ENCODE results near the gene ERCC3.

Gene ERCC3

DNA sequence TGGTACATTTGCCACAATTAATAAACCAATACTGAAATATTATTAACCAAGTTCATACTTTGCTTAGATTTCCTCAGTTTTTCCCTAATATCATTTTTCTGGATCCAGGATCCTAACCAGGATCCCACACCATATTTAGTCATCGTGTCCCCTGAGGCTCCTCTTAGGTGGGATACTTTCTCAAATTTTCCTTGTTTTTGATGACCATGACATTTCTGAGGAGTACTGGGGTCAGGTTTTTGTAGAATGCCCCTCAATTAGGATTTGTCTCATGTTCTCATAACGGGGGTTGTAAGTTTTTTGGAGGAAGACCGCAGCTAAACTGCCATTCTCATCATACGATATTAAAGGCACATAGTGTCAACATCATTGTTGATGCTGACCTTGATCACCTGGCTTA is 15.5 kb upstream of the ERCC3 start:
- Mint-ChIP-seq H3K36me3 (peaks cover 29% of the 10 kb centered on the region), H3K4me3 (no peak overlapping the region), H3K27me3 (no peaks in the 10 kb centered on the region), H3K27ac (no peak overlapping the region), H3K4me1 (peaks cover 19% of the 10 kb centered on the region), H3K9me3 (no peaks in the 10 kb centered on the region)
- ATAC-seq (ENCODE audit: low read depth) (no peak), DNase-seq (ENCODE audit: low spot score in 2 of 2) (no peak)

DNA sequence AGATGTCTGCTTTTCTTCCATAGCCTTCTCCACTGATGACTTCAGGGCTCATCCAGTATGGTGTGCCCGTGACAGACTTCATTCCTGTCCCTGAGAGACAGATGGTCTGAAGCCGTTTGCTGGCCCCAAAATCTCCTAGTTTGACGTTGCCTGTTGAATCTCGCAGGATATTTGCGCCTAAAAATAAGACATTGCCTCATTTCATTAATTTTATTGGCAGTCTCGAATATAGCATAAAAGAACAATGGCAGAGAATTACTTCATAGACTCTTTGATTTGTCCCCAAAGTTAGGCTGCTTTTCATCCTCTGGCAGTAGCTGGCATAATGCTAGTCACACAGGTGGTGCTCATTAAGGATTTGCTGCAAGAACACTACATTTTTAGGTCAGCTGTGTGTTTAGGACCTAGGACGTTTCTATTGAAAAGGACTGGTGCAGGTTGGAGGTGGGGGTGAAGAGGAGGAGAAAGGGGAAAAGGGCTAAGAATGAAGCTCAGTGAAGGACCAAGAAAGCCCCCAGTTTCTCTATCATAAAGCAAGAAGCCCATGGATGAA is 14.7 kb upstream of the ERCC3 start:
- ATAC-seq (ENCODE audit: low read depth) (no peak), DNase-seq (ENCODE audit: low spot score in 2 of 2) (no peak)
- Mint-ChIP-seq H3K4me1 (peaks cover 14% of the 10 kb centered on the region), H3K36me3 (peaks cover 25% of the 10 kb centered on the region), H3K4me3 (no peak overlapping the region), H3K9me3 (no peaks in the 10 kb centered on the region), H3K27ac (peak overlapping the region; percentile 41), H3K27me3 (no peaks in the 10 kb centered on the region)

- no peak overlapping the region for H3K4me3 Mint-ChIP-seq
- ATAC-seq (ENCODE audit: low read depth) (peak; percentile 52), DNase-seq (ENCODE audit: low spot score in 2 of 2) (no peak)
- peaks cover 22% of the 10 kb centered on the region for H3K36me3 Mint-ChIP-seq
- peak overlapping the region; percentile 87 for H3K27ac Mint-ChIP-seq
- no peaks in the 10 kb centered on the region for H3K9me3 Mint-ChIP-seq
- no peaks in the 10 kb centered on the region for H3K27me3 Mint-ChIP-seq
- H3K4me1 Mint-ChIP-seq: peaks cover 8% of the 10 kb centered on the region
Observed at GRCh38 chr2:127305990-127306585, 12.1 kb upstream of the ERCC3 start.

- no peak for ATAC-seq (ENCODE audit: low read depth)
- Mint-ChIP-seq H3K9me3 (no peaks in the 10 kb centered on the region), H3K36me3 (peaks cover 9% of the 10 kb centered on the region), H3K4me3 (no peak overlapping the region), H3K4me1 (peaks cover 8% of the 10 kb centered on the region), H3K27me3 (no peaks in the 10 kb centered on the region), H3K27ac (no peak overlapping the region)
- DNase-seq (ENCODE audit: low spot score in 2 of 2): no peak
Observed at GRCh38 chr2:127302168-127302567, 8.2 kb upstream of the ERCC3 start.

- peak overlapping the region; percentile 99 for H3K4me3 Mint-ChIP-seq
- H3K9me3 Mint-ChIP-seq: no peaks in the 10 kb centered on the region
- H3K36me3 Mint-ChIP-seq: peaks cover 16% of the 10 kb centered on the region
- peak overlapping the region; percentile 95 for H3K27ac Mint-ChIP-seq
- DNase-seq (ENCODE audit: low spot score in 2 of 2) (no peak), ATAC-seq (ENCODE audit: low read depth) (no peak)
- peaks cover 21% of the 10 kb centered on the region for H3K4me1 Mint-ChIP-seq
- no peaks in the 10 kb centered on the region for H3K27me3 Mint-ChIP-seq
Observed at GRCh38 chr2:127293386-127293747, 577 bp downstream of the ERCC3 start.

DNA sequence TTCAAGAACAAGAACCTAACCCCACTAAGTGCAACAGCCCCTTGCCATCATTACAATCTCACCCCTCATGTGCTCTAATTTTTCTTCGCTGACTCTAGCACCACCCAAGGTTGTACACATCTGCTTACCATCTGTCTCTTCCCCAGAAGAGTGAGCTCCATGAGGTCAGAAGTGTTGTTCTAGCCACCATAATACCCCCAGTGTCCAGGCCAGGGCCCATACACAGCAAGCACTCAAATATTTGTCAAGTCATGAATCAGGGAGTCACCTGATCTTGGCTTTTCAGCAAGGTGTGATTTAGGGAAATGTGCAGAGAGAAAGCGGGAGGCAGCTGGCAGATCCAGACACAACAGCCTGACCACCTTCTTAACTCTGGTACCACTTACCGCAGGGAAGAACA is 5.7 kb downstream of the ERCC3 start:
- DNase-seq (ENCODE audit: low spot score in 2 of 2) (no peak), ATAC-seq (ENCODE audit: low read depth) (no peak)
- no peak overlapping the region for H3K27ac Mint-ChIP-seq
- peaks cover 15% of the 10 kb centered on the region for H3K4me1 Mint-ChIP-seq
- peaks cover 50% of the 10 kb centered on the region for H3K36me3 Mint-ChIP-seq
- H3K9me3 Mint-ChIP-seq: peaks cover 5% of the 10 kb centered on the region
- H3K27me3 Mint-ChIP-seq: no peaks in the 10 kb centered on the region
- H3K4me3 Mint-ChIP-seq: no peak overlapping the region

DNA sequence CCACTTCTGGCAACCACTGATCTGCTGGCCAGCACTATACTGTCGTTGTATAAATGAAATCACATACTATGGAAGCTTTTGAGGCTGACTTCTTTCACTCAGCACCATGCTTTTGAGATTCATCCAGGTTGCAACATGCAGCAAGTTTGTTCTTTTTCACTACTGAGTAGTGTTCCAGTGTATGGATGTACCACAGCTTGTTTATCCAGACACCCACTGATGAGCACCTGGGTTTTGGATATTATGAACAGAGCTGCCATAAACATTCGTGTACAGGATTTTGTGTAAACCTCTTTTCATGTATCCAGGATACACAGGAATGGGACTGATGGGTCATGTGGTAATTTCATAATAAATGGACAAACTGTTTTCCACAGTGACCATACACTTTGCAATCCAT is 10.7 kb downstream of the ERCC3 start:
- peaks cover 5% of the 10 kb centered on the region for H3K9me3 Mint-ChIP-seq
- no peak overlapping the region for H3K4me3 Mint-ChIP-seq
- H3K4me1 Mint-ChIP-seq: peaks cover 12% of the 10 kb centered on the region
- no peak overlapping the region for H3K27ac Mint-ChIP-seq
- ATAC-seq (ENCODE audit: low read depth): no peak
- H3K27me3 Mint-ChIP-seq: no peaks in the 10 kb centered on the region
- DNase-seq (ENCODE audit: low spot score in 2 of 2): no peak
- H3K36me3 Mint-ChIP-seq: peaks cover 60% of the 10 kb centered on the region

GRCh38 chr2:127280693-127281092 is 13.3 kb downstream of the ERCC3 start:
- Mint-ChIP-seq H3K36me3 (peaks cover 56% of the 10 kb centered on the region), H3K27me3 (no peaks in the 10 kb centered on the region), H3K27ac (no peak overlapping the region), H3K9me3 (peaks cover 5% of the 10 kb centered on the region), H3K4me1 (peaks cover 12% of the 10 kb centered on the region), H3K4me3 (no peak overlapping the region)
- no peak for DNase-seq (ENCODE audit: low spot score in 2 of 2)
- no peak for ATAC-seq (ENCODE audit: low read depth)

DNA sequence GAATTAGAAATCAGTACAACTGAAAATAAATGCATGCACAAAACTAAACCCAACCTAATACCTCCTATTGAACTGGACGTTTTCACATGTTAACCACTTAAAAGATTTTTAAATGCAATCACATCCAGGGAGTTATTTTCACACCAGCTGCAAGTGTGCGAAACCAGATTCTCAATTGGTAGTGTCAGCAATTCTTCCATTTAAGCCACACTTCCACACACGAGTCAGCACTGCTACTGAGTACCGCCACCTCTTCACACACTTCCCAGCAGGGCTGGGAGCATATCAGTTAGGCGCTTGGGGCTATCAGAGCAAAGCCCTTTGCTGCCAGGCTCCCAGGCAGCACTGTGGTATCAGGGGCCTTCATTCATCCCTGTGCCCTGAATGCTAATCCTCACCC is 14.2 kb downstream of the ERCC3 start:
- DNase-seq (ENCODE audit: low spot score in 2 of 2): no peak
- Mint-ChIP-seq H3K36me3 (peaks cover 58% of the 10 kb centered on the region), H3K4me1 (peaks cover 12% of the 10 kb centered on the region), H3K9me3 (peaks cover 5% of the 10 kb centered on the region), H3K27me3 (no peaks in the 10 kb centered on the region), H3K27ac (no peak overlapping the region), H3K4me3 (no peak overlapping the region)
- ATAC-seq (ENCODE audit: low read depth): no peak

- no peak for ATAC-seq (ENCODE audit: low read depth)
- H3K36me3 Mint-ChIP-seq: peaks cover 53% of the 10 kb centered on the region
- H3K4me3 Mint-ChIP-seq: no peak overlapping the region
- H3K9me3 Mint-ChIP-seq: peaks cover 1% of the 10 kb centered on the region
- H3K27ac Mint-ChIP-seq: peak overlapping the region; percentile 39
- H3K27me3 Mint-ChIP-seq: no peaks in the 10 kb centered on the region
- no peak for DNase-seq (ENCODE audit: low spot score in 2 of 2)
- H3K4me1 Mint-ChIP-seq: peaks cover 9% of the 10 kb centered on the region
Observed at GRCh38 chr2:127278959-127279358, 15.0 kb downstream of the ERCC3 start.

DNA sequence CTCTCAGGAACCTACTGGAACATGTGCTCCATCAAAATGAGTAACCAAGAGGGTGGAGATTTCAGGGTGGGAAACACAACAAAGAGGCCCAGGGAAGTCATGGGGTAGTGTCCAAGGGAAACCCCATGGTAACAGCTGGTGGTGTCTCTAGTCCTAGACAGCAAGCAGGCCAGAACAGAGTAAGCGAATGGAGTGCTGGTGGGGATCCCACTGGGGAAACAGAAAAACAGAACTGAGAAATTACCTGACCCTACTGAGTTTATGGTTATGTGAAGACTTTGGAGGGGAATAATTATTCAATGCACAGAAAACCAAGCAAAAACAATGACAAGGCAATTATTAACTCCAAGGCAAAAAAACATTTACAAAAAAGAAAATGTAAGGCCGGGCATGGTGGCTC is 16.9 kb downstream of the ERCC3 start:
- H3K36me3 Mint-ChIP-seq: peaks cover 50% of the 10 kb centered on the region
- H3K9me3 Mint-ChIP-seq: no peaks in the 10 kb centered on the region
- H3K27me3 Mint-ChIP-seq: no peaks in the 10 kb centered on the region
- no peak for DNase-seq (ENCODE audit: low spot score in 2 of 2)
- H3K4me1 Mint-ChIP-seq: peaks cover 4% of the 10 kb centered on the region
- no peak overlapping the region for H3K27ac Mint-ChIP-seq
- no peak for ATAC-seq (ENCODE audit: low read depth)
- no peak overlapping the region for H3K4me3 Mint-ChIP-seq

DNA sequence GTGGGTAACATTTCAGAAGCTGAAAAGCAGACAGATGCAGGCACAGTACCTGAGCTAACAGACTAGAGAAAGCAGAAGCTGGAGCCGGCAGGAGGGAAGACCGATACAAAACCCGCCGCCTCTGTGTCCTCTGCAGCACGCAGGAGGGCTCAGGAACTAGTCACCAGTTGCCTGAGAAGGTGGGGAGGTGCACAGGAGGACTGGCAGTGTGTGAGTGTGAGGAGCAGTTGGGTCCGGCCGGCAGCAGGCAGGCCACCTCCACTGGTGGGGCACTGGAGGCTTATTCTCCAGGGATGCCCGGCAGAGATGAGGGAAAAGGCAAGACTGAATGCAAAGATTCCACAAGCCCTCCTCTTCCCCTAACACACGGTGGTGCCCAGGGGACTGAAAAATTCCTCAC is 18.2 kb downstream of the ERCC3 start:
- Mint-ChIP-seq H3K4me3 (no peak overlapping the region), H3K27ac (no peak overlapping the region), H3K27me3 (no peaks in the 10 kb centered on the region), H3K9me3 (no peaks in the 10 kb centered on the region), H3K4me1 (no peaks in the 10 kb centered on the region), H3K36me3 (peaks cover 50% of the 10 kb centered on the region)
- no peak for DNase-seq (ENCODE audit: low spot score in 2 of 2)
- no peak for ATAC-seq (ENCODE audit: low read depth)

DNA sequence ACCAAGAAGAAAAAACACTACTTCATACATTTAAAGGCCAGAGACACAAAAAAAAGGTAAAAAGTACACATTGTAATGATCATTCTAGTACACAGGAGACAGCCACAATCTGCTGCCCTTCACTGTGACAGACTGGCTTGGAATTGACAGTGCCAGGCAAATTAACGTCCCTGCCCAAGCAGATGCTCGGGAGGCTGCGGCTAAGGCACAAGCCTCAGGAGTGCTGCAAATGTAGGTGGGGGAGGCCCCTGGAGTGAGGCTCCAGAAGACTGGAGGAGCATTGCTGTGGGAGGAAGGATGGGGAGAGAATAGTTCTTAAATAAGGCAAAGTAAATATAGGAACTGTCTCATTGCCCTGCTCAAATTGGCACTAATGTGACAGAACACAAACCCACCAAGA is 18.6 kb downstream of the ERCC3 start:
- Mint-ChIP-seq H3K4me3 (no peak overlapping the region), H3K9me3 (no peaks in the 10 kb centered on the region), H3K36me3 (peaks cover 51% of the 10 kb centered on the region), H3K27ac (no peak overlapping the region), H3K27me3 (no peaks in the 10 kb centered on the region), H3K4me1 (no peaks in the 10 kb centered on the region)
- no peak for DNase-seq (ENCODE audit: low spot score in 2 of 2)
- ATAC-seq (ENCODE audit: low read depth): no peak

- H3K4me3 Mint-ChIP-seq: no peak overlapping the region
- no peaks in the 10 kb centered on the region for H3K27me3 Mint-ChIP-seq
- no peak overlapping the region for H3K27ac Mint-ChIP-seq
- no peak for DNase-seq (ENCODE audit: low spot score in 2 of 2)
- H3K4me1 Mint-ChIP-seq: no peaks in the 10 kb centered on the region
- peaks cover 49% of the 10 kb centered on the region for H3K36me3 Mint-ChIP-seq
- no peaks in the 10 kb centered on the region for H3K9me3 Mint-ChIP-seq
- ATAC-seq (ENCODE audit: low read depth): no peak
Observed at GRCh38 chr2:127270663-127271062, 23.3 kb downstream of the ERCC3 start.

DNA sequence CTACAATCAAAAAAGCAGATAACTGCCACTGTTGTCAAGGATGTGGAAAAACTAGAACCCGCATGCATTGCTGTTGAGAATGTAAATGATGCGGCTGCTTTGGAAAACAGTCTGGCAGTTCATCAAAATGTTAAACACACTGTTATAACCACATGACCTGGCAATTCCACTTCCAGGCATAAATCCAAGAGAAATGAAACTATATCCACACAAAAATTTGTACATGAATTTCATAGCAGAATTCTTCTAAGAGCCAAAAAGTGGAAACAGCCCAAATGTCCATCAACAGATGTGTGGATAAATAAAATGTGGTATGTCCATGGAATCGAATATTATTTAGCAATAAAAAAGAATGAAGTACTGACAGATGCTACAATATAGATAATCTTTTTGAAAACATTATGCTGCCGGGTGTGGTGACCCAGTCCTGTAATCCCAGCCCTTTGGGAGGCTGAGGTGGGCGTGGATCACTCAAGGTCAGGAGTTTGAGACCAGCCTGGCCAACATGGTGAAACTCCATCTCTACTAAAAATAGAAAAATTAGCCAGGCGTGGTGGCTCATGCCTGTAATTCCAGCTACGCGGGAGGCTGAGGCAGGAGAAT is 32.0 kb downstream of the ERCC3 start:
- ATAC-seq (ENCODE audit: low read depth) (no peak), DNase-seq (ENCODE audit: low spot score in 2 of 2) (no peak)
- Mint-ChIP-seq H3K36me3 (peaks cover 34% of the 10 kb centered on the region), H3K4me1 (no peaks in the 10 kb centered on the region), H3K27me3 (no peaks in the 10 kb centered on the region), H3K9me3 (no peaks in the 10 kb centered on the region), H3K4me3 (no peak overlapping the region), H3K27ac (no peak overlapping the region)
